HepG2 (cell line): ENCODE results near the gene CBFA2T2. TPM values are rescaled to one million over a fixed set of nuclear protein-coding genes. Genes with fewer than 3 reads are reported as not detected.

Source experiments
- CBFB ChIP-seq: sonication (generic); formaldehyde crosslinking; IDR thresholded peaks from 2 replicates; pipeline ENCODE4 v1.4.0; 2020; ENCODE audit warnings: missing genetic modification reagents
- FOXC1 ChIP-seq: sonication (generic); formaldehyde crosslinking; IDR thresholded peaks from 2 replicates; pipeline ENCODE4 v1.8.0; 2022; ENCODE audit warnings: mild to moderate bottlenecking, missing genetic modification reagents, borderline replicate concordance
- GFI1 ChIP-seq: sonication (generic); formaldehyde crosslinking; IDR thresholded peaks from 2 replicates; pipeline ENCODE4 v1.5.0; 2020; ENCODE audit warnings: missing genetic modification reagents, mild to moderate bottlenecking, borderline replicate concordance
- JARID2 ChIP-seq: sonication (generic); formaldehyde crosslinking; IDR thresholded peaks from 2 replicates; pipeline ENCODE4 v1.8.1; 2023; ENCODE audit warnings: missing genetic modification reagents, inconsistent platforms; ENCODE audit not compliant: insufficient replicate concordance
- KLF16 ChIP-seq, 2 experiments: sonication (generic) in 1 of 2; formaldehyde crosslinking in 1 of 2; IDR thresholded peaks; 2 replicates each; pipeline versions ENCODE4 v1.6.1 to v1.8.0; 2016 to 2023; ENCODE audit warnings: missing genetic modification reagents in 2 of 2, missing compliant biosample characterization in 1 of 2
- MAFK ChIP-seq, 2 experiments: IDR thresholded peaks in 1 of 2; conservative IDR thresholded peaks in 1 of 2; 2 replicates each; pipeline ENCODE4 v1.6.1; 2011; ENCODE audit warnings: improper control_type of control experiment in 2 of 2, low read length in 2 of 2
- MAZ ChIP-seq, 2 experiments: sonication (generic) in 1 of 2; formaldehyde crosslinking in 1 of 2; IDR thresholded peaks; 2 replicates each; pipeline versions ENCODE4 v1.5.0 to v1.6.1; 2012 to 2020; ENCODE audit warnings: low read depth in 2 of 2, mild to moderate bottlenecking in 2 of 2, borderline replicate concordance in 1 of 2, improper control_type of control experiment in 1 of 2, low read length in 1 of 2, missing genetic modification reagents in 1 of 2, moderate library complexity in 1 of 2
- MTF1 ChIP-seq: sonication (generic); formaldehyde crosslinking; IDR thresholded peaks from 2 replicates; pipeline ENCODE4 v1.5.0; 2020; ENCODE audit warnings: missing genetic modification reagents
- NFE2L1 ChIP-seq: sonication (generic); formaldehyde crosslinking; IDR thresholded peaks from 2 replicates; pipeline ENCODE4 v1.4.0; 2020; ENCODE audit warnings: missing genetic modification reagents, mild to moderate bottlenecking, borderline replicate concordance
- THYN1 ChIP-seq: sonication (generic); formaldehyde crosslinking; IDR thresholded peaks from 2 replicates; pipeline ENCODE4 v1.8.1; 2023; ENCODE audit warnings: low read depth, mild to moderate bottlenecking, moderate library complexity, missing genetic modification reagents, borderline replicate concordance
- ZBTB26 ChIP-seq: IDR thresholded peaks from 2 replicates; pipeline ENCODE4 v1.6.1; 2016; ENCODE audit warnings: missing compliant biosample characterization, missing genetic modification reagents, borderline replicate concordance
- ZBTB39 ChIP-seq: sonication (generic); formaldehyde crosslinking; IDR thresholded peaks from 2 replicates; pipeline ENCODE4 v1.5.0; 2020; ENCODE audit warnings: missing genetic modification reagents
- ZC3H4 ChIP-seq: sonication (generic); formaldehyde crosslinking; IDR thresholded peaks from 2 replicates; pipeline ENCODE4 v1.4.0; 2020; ENCODE audit warnings: missing genetic modification reagents, borderline replicate concordance
- ZNF354B ChIP-seq: sonication (generic); formaldehyde crosslinking; IDR thresholded peaks from 2 replicates; pipeline ENCODE4 v1.8.0; 2022; ENCODE audit warnings: mild to moderate bottlenecking, missing genetic modification reagents
- ZNF496 ChIP-seq: sonication (generic); formaldehyde crosslinking; IDR thresholded peaks from 2 replicates; pipeline ENCODE4 v1.8.1; 2023; ENCODE audit warnings: mild to moderate bottlenecking, moderate library complexity, missing genetic modification reagents; ENCODE audit not compliant: insufficient replicate concordance
- ZNF740 ChIP-seq: sonication (generic); formaldehyde crosslinking; IDR thresholded peaks from 2 replicates; pipeline ENCODE4 v1.4.0; 2020; ENCODE audit warnings: missing genetic modification reagents
- polyA plus RNA-seq, 8 experiments: library from polyadenylated mRNA; depleted of rRNA in 3 of 8; stranded (reverse) in 7 of 8; unstranded in 1 of 8; fragments of >200 nt; fragmentation: Illumina TruSeq in 4 of 8; extraction: Trizol in 4 of 8; gene quantifications; 2 replicates each; pipeline versions ENCODE4 v1.2.1 to v1.2.3, GENCODE V29; 2011 to 2016; ENCODE audit warnings: low read depth in 4 of 8, missing spikeins in 1 of 8, mixed read lengths in 1 of 8; ENCODE audit not compliant: insufficient read depth in 1 of 8
- total RNA-seq, 5 experiments: library from RNA; depleted of rRNA; stranded (reverse); fragments of >200 nt; fragmentation: Illumina TruSeq; extraction: Trizol; gene quantifications; 2 replicates each; pipeline ENCODE4 v1.2.3, GENCODE V29; 2016; ENCODE audit warnings: low read depth in 1 of 5

The CBFA2T2 gene
- total and polyA plus RNA-seq, 2 of the 13 experiments (the other 11 are each of a cell fraction or from before 2014, with no cell fraction given), result 6.3 to 21.2 TPM

- TF ChIP-seq ZBTB39 (CRISPR knock-in tag) (peak; percentile 83), FOXC1 (CRISPR knock-in tag) (peak; percentile 56; the same call in 1 of the 2 replicates), MAZ (IDR thresholded peaks at IDR 0.05; ENCODE audit: borderline replicate concordance, low read depth, low read length) (no peak), MAZ (CRISPR knock-in tag; IDR thresholded peaks at IDR 0.05; ENCODE audit: low read depth) (no peak), ZNF354B (no peak), MAFK (conservative IDR thresholded peaks at IDR 0.05 in 1 of 2, IDR thresholded peaks at IDR 0.05 in 1 of 2; ENCODE audit: low read length in 2 of 2) (peak in 1 of 2 experiments; percentile 20; a peak in 1 of 4 replicates), ZNF496 (CRISPR knock-in tag) (no peak), NFE2L1 (CRISPR knock-in tag) (no peak; the same call in 1 of the 2 replicates), JARID2 (CRISPR knock-in tag) (no peak), GFI1 (CRISPR knock-in tag) (no peak), MTF1 (CRISPR knock-in tag) (no peak), ZNF740 (CRISPR knock-in tag) (no peak), ZBTB26 (0 out of 2 replicates have a peak, but pooled peaks have one; percentile 14), THYN1 (CRISPR knock-in tag) (no peak), CBFB (CRISPR knock-in tag) (0 out of 2 replicates have a peak, but pooled peaks have one; percentile 24), ZC3H4 (CRISPR knock-in tag) (no peak), KLF16 (CRISPR knock-in tag; IDR thresholded peaks at IDR 0.05) (peak in 1 of 2 experiments; percentile 50; a peak in 2 of 4 replicates)
Observed at GRCh38 chr20:33673410-33674293, 183.8 kb downstream of the CBFA2T2 start (continued).
